ENCODE results near the gene PCIF1.
A peak's percentile ranks its signal among the peaks of the same experiment; 100 is the strongest.
"Not testable (repeated sequence)": the region's sequence is repeated elsewhere in the genome, so short reads cannot be mapped to it uniquely, and the experiment has no call there.

The PCIF1 gene

DNA sequence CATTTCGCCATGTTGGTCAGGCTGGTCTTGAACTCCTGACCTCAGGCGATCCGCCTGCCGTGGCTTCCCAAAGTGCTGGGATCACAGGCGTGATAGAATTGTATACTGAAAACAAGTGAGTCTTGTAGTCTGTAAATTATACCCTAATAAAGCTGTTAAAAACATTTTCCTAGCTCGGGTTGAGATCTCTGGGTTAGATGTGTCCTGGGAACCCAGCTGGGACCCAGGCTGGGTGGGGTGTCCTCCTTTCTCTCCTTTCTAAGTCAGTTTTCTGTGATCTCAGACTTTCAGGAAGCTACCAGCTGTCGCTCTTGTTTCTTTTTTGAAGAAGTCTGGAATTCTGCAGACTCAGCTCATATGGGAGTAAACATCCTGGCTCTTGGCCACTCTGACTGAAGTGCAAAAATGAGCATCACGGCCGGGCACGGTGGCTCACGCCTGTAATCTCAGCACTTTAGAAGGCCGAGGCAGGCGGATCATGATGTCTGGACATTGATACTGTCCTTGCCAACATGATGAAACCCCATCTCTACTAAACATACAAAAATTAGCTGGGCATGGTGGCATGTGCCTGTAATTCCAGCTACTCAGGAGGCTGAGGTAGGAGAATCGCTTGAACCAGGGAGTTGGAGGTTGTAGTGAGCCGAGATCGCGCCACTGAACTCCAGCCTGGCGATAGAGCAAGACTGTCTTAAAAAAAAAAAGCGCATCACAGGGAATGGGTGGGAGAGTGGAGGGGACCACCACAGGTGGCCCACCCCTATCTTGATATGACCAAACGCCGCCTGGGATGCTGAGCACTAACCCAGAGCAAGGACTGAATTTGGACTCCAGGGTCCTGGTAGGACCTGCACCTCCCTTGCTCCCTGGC, 9.9 kb upstream of the PCIF1 start:
- no peak for DNase-seq

- DNase-seq = no peak
These were observed 8.5 kb upstream of the PCIF1 start for GRCh38 chr20:45925821-45926506.

DNA sequence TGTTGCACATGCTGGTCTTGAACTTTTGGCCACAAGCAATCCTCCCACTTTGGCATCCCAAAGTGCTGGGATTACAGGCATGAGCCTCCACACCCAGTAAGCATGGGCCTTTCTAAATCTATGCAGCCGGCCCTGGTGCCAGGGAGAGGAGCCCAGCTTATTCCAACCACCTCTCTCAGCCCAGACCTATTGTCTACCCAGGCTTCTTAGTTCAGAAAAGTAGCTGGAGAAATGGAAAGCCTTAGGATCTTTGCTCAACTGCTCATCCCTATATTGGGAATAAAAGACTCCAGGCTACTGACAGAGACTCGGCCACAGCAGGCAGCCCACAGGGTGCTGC, 7.8 kb upstream of the PCIF1 start:
- DNase-seq = no peak

GRCh38 chr20:45927071-45927878, 7.2 kb upstream of the PCIF1 start:
- DNase-seq = no peak

- DNase-seq = not testable (repeated sequence)
These were observed 2.8 kb upstream of the PCIF1 start for GRCh38 chr20:45931680-45932079.

DNA sequence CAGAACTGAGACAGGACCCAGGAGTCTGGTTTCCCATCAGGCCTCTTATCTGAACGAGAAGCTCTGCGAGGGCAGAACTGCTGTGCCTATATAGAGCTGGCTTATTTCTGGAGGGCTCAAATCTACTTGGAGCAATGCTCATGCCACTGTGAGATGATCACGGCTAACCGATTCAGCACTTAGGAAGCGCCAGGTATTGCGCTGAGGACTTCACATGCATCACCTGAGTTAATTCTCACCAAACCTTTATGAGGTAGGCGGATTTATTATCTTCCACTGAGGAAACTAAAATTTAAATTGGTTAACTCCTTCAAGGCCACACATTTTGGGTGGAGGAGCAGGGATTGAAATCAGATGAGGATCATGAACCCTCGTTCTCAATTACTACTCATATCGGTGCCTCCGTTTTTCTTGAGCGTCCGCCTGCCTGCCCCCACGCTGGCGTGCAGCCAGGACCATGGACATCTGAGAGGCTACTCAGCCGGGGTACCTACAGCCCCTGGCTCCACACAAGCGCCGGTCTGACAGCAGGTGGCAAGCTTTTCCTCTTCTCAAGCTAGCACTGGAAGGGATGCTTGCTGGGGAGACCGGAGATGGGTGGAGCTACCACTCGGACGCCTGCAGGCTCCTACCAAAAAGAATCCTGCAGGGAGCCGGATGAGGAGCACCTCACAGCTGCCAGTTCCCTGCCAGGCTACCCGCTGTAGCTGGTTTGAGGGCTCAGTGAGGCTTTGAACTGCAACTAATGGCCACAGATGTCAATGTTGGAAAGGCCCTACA, 1.0 kb upstream of the PCIF1 start:
- DNase-seq = peak; percentile 67

- no peak for DNase-seq
These were observed 367 bp upstream of the PCIF1 start for GRCh38 chr20:45934046-45934585.

DNA sequence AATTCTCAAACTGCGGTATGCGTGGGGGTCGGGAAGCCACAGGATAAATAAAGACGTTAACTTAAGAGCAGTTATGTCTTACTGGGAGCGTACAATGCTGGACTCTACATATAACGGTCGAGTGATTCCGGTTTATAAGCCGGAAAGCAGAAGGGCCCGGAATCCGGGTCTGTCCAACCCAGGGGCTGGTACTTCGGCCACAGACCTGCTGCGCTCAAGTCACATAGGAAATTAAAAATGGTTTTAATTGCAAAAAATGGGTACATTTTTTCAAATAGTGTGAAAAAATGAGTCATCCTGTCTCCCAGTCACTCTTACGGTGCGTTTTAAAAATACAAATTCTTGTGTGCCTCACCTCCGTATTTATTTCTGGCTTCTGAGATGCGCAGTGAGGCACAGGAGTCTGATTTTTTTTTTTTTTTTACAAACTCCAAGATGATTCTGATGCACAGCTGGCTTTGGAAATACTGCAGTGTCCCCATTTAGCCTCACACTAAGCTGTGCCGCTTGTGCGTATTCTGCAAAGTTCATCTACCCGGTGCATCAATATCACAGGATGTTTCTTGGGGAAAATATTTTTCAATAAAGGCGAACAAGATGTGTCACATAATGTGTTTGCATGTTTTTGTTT, 1.0 kb downstream of the PCIF1 start:
- no peak for DNase-seq

- DNase-seq = no peak
These were observed 3.3 kb downstream of the PCIF1 start for GRCh38 chr20:45937765-45938164.

GRCh38 chr20:45938727-45939438, 4.4 kb downstream of the PCIF1 start:
- DNase-seq = no peak

DNA sequence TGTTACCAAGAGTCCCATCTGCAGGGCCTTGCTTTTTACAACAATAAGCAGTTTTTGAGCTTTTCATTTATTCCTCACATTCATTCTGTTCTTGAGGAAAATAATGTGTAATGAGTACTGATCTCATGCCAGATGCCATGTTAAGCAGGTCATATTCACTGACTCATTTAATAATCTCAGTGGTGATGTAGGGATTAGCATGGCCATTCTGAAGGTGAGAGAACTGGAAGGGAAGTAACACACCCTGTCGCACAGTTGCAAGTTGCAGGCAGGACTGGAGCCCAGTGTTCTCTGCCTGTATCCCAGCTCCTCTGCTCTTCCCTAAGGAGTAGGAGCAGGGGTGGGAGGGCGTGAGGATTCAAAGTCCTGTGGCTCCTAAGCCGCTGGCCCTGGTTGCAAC, 5.6 kb downstream of the PCIF1 start:
- DNase-seq = no peak

GRCh38 chr20:45940469-45940868, 6.0 kb downstream of the PCIF1 start:
- no peak for DNase-seq

DNA sequence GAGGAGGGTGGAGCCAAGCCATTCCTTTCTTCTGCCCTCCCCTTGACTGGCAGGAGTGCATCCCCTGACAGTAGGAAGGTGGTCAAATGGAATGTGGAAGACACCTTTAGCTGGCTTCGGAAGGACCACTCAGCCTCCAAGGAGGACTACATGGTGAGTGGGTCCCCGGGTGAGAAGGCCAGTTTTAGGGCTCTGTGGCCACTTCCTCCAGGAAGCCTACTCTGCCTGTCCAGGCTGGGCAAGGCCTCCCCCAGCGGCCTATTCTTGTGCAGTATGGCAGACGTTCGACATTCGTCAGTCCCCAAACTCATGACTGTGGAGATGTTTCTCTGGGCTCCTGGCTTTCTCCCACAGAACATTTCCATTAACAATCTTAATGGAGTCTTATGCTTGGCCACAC, 9.1 kb downstream of the PCIF1 start:
- no peak for DNase-seq

DNA sequence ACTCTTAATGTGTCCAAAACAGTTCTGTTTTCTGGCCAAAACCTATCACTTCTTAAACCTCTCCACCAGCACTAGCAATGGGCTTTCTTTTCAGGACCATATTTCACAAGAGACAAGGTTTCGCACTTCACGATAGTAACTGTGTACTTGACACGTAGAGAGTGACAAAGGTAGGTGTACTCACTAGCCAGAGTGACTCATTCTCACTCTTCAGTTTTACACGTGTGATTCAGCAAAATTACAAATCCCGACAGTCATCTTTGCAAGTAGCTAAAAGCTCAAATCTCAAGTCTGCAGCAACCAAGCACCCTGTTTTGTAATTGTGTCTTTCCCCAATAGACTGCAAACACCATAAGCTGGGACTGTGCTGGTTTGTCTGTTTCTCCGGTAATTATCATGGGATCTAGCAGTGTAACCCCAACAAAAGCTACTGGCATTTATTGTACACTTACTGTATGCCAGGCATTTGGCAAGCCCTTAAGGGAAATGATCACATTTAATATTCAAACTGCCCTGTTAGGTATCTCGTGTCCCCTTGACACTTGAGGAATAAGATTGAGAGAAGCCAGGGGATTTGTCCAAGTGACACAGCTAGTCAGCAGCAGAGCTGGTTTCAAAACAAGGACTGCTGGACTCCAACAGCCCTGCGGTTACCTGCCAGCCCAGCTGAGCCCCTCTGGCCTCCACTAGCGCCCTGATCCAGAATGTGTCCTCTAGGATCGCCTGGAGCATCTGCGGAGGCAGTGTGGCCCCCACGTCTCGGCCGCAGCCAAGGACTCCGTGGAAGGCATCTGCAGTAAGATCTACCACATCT, 9.9 kb downstream of the PCIF1 start:
- DNase-seq = no peak

- no peak for DNase-seq
These were observed 10.6 kb downstream of the PCIF1 start for GRCh38 chr20:45944965-45945677.

DNA sequence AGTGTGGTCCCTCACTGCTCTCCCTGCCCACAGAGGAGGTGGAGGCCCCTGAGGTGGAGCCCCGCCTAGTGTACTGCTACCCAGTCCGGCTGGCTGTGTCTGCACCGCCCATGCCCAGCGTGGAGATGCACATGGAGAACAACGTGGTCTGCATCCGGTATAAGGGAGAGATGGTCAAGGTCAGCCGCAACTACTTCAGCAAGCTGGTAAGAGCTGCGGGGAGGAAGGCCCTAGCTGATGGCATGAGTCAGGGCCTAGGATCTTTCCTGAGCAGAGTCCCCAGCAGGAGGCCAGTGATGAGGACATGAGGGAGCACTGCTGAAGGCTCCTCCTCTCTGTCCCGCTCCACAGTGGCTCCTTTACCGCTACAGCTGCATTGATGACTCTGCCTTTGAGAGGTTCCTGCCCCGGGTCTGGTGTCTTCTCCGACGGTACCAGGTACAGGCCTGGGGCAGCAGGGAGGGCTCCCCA, 11.2 kb downstream of the PCIF1 start:
- no peak for DNase-seq

GRCh38 chr20:45946149-45946970, 11.9 kb downstream of the PCIF1 start:
- DNase-seq = no peak

DNA sequence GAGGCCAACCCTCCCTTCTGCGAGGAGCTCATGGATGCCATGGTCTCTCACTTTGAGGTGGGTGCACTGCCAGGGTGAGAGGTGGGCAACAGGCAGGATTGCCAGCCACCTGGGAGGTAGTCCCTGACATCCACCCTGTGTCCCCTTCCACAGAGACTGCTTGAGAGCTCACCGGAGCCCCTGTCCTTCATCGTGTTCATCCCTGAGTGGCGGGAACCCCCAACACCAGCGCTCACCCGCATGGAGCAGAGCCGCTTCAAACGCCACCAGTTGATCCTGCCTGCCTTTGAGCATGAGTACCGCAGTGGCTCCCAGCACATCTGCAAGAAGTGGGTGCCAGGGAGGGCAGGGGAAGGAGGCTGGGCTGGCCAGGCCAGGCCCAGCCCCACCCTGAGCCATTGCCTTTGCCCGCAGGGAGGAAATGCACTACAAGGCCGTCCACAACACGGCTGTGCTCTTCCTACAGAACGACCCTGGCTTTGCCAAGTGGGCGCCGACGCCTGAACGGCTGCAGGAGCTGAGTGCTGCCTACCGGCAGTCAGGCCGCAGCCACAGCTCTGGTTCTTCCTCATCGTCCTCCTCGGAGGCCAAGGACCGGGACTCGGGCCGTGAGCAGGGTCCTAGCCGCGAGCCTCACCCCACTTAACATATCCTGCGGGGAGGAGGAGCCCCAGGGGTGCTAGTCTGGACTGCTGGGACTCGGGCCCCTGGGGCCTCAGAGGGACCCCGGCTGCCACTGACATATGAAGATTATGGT, 12.8 kb downstream of the PCIF1 start:
- no peak for DNase-seq

All from activated T-cell treated with anti-CD3 and anti-CD28 coated beads, Interleukin-2, amount 50 U/mL, for 1 hour (primary cell).